Panc1 (cell line): ENCODE data around the gene TMEM30B. TPM values are rescaled to one million over a fixed set of nuclear protein-coding genes. Genes with fewer than 3 reads are reported as not detected.

Source experiments
- ATAC-seq: fragments of 200-7000 bp; cut with Tn5 transposase; 2 replicates; pipeline ENCODE4 v1.9.1; 2020; ENCODE audit warnings: mild to moderate bottlenecking, moderate library complexity
- BruUV-seq: library from RNA; stranded (reverse); fragments of 400-500 nt; replicated peaks from 2 replicates; lab custom pipeline; 2021; lab: Mats Ljungman, UMichigan
- CTCF ChIA-PET: fragments of 300-600 bp; sonication (Branson Sonifier 250); formaldehyde crosslinking; loops from one replicate; lab custom pipeline; 2022; ENCODE audit warnings: antibody characterized with exemption; lab: Charles Lee
- POLR2A ChIA-PET: fragments of 300-600 bp; sonication (Branson Sonifier 250); formaldehyde crosslinking; loops from one replicate; lab custom pipeline; 2022; ENCODE audit warnings: antibody characterized with exemption; lab: Charles Lee
- DNase-seq: peaks from one replicate; pipeline ENCODE4 v3.0.0-alpha.2; 2010; ENCODE audit warnings: low read depth, low spot score
- H3K27ac ChIP-seq: 2 replicates; pipeline ENCODE4 v1.5.1; 2011; ENCODE audit warnings: mild to moderate bottlenecking, low read length, inconsistent platforms
- H3K27me3 ChIP-seq: fragments of 200-500 bp; sonication (Bioruptor generic); 2 replicates; pipeline ENCODE4 v1.6.0; 2014; ENCODE audit warnings: low read length, inconsistent platforms; ENCODE audit not compliant: control insufficient read depth, insufficient read depth
- H3K36me3 ChIP-seq: fragments of 200-500 bp; sonication (Bioruptor generic); 2 replicates; pipeline ENCODE4 v1.5.1; 2014; ENCODE audit warnings: inconsistent platforms, mild to moderate bottlenecking, low read length, moderate library complexity; ENCODE audit not compliant: control insufficient read depth, insufficient read depth
- H3K4me1 ChIP-seq: 2 replicates; pipeline ENCODE4 v1.5.1; 2011; ENCODE audit warnings: inconsistent platforms, mild to moderate bottlenecking, low read length, moderate library complexity; ENCODE audit not compliant: control insufficient read depth, insufficient read depth
- H3K4me3 ChIP-seq, 2 experiments: 2 replicates each; pipeline ENCODE4 v1.5.1; 2011 to 2012; ENCODE audit warnings: low read depth in 2 of 2, low read length in 2 of 2, mild to moderate bottlenecking in 2 of 2, inconsistent platforms in 1 of 2, moderate library complexity in 1 of 2
- H3K9me3 ChIP-seq: fragments of 200-500 bp; sonication (Bioruptor generic); 2 replicates; pipeline ENCODE4 v1.5.1; 2014; ENCODE audit warnings: low read depth, mild to moderate bottlenecking, inconsistent platforms, low read length, moderate library complexity; ENCODE audit not compliant: control insufficient read depth, insufficient read depth
- POLR2AphosphoS5 ChIP-seq: IDR thresholded peaks from 2 replicates; pipeline ENCODE4 v1.6.1; 2012; ENCODE audit warnings: mild to moderate bottlenecking, low read depth, low read length, moderate library complexity
- SIN3A ChIP-seq: IDR thresholded peaks from 2 replicates; pipeline ENCODE4 v1.6.1; 2012; ENCODE audit warnings: low read depth, mild to moderate bottlenecking, low read length, moderate library complexity, borderline replicate concordance; ENCODE audit not compliant: insufficient read depth
- TCF7L2 ChIP-seq: IDR thresholded peaks from 2 replicates; pipeline ENCODE4 v1.6.1; 2011; ENCODE audit warnings: mild to moderate bottlenecking, low read depth, low read length, inconsistent platforms
- in situ Hi-C: cut with HindIII; loops from 2 replicates; pipeline ENCODE4 v1.10.0; 2016; ENCODE audit warnings: low sequenced_read_pairs, low pct_unique_long_range_greater_than_20kb
- intact Hi-C: fragments of 100-400 bp; cut with micrococcal nuclease; formaldehyde crosslinking; loops from one replicate; pipeline ENCODE4 v1.10.0; 2022; ENCODE audit not compliant: unreplicated experiment
- total RNA-seq: library from RNA; stranded (reverse); gene quantifications from one replicate; pipeline ENCODE4 v1.2.1, GENCODE V29; 2021; ENCODE audit not compliant: unreplicated experiment
- TF ChIP-seq, protein P1 (sequence below): fragments of 450-650 bp; IDR thresholded peaks from 2 replicates; pipeline ENCODE4 v1.5.1; 2017; ENCODE audit warnings: mild to moderate bottlenecking
- TF ChIP-seq, protein P2 (sequence below), 2 experiments: IDR thresholded peaks; 2 replicates each; pipeline ENCODE4 v1.6.1; 2011 to 2012; ENCODE audit warnings: low read depth in 2 of 2, control low read depth in 1 of 2, low read length in 1 of 2, mild to moderate bottlenecking in 1 of 2, moderate library complexity in 1 of 2; ENCODE audit not compliant: insufficient read depth in 1 of 2

Gene TMEM30B
- total RNA-seq, 1 experiment from 2014 or later: 0.10 TPM

DNA sequence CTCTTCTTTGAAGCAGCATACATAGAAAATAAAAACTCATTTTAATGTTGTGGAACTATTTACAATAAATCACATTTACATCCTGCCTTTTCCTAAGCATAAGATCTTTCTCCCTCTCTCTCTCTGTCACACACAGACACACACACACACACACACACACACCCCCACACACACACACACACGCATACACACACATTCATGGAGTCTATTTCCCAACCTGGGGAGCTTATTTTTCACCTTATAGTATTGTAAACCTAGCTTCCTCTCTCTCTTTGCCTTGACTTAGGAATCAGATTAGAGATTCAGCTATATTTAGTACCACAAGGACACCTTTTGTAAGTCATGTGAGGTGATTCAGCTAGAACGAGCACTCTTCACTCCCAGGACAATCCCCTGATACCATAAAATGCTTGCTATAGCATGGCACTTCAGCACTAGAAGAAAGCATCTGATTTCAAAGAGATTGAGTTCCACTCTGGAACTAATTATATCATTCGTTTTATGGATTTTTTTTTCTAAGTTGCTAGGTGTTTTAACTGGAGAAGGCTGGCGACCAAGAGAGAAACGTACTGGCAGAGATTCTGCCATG lies 23.6 kb downstream of the TMEM30B start:
- intact Hi-C loops (loop anchor here (10.0 kb wide), 1 partner anchor 233 kb away; no protein-coding TSS in a partner anchor), in situ Hi-C loops (no loop called here)
- TF ChIP-seq, protein P1, sequence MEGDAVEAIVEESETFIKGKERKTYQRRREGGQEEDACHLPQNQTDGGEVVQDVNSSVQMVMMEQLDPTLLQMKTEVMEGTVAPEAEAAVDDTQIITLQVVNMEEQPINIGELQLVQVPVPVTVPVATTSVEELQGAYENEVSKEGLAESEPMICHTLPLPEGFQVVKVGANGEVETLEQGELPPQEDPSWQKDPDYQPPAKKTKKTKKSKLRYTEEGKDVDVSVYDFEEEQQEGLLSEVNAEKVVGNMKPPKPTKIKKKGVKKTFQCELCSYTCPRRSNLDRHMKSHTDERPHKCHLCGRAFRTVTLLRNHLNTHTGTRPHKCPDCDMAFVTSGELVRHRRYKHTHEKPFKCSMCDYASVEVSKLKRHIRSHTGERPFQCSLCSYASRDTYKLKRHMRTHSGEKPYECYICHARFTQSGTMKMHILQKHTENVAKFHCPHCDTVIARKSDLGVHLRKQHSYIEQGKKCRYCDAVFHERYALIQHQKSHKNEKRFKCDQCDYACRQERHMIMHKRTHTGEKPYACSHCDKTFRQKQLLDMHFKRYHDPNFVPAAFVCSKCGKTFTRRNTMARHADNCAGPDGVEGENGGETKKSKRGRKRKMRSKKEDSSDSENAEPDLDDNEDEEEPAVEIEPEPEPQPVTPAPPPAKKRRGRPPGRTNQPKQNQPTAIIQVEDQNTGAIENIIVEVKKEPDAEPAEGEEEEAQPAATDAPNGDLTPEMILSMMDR: no peak
- TF ChIP-seq, protein P2, sequence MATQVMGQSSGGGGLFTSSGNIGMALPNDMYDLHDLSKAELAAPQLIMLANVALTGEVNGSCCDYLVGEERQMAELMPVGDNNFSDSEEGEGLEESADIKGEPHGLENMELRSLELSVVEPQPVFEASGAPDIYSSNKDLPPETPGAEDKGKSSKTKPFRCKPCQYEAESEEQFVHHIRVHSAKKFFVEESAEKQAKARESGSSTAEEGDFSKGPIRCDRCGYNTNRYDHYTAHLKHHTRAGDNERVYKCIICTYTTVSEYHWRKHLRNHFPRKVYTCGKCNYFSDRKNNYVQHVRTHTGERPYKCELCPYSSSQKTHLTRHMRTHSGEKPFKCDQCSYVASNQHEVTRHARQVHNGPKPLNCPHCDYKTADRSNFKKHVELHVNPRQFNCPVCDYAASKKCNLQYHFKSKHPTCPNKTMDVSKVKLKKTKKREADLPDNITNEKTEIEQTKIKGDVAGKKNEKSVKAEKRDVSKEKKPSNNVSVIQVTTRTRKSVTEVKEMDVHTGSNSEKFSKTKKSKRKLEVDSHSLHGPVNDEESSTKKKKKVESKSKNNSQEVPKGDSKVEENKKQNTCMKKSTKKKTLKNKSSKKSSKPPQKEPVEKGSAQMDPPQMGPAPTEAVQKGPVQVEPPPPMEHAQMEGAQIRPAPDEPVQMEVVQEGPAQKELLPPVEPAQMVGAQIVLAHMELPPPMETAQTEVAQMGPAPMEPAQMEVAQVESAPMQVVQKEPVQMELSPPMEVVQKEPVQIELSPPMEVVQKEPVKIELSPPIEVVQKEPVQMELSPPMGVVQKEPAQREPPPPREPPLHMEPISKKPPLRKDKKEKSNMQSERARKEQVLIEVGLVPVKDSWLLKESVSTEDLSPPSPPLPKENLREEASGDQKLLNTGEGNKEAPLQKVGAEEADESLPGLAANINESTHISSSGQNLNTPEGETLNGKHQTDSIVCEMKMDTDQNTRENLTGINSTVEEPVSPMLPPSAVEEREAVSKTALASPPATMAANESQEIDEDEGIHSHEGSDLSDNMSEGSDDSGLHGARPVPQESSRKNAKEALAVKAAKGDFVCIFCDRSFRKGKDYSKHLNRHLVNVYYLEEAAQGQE (IDR thresholded peaks at IDR 0.05; ENCODE audit: insufficient read depth in 1 of 2, low read depth in 2 of 2, low read length in 1 of 2): no peak
- TF ChIP-seq SIN3A: no peak
- Histone ChIP-seq H3K9me3 (no peaks in the 10 kb centered on the region), H3K27ac (no peak overlapping the region), H3K27me3 (no peaks in the 10 kb centered on the region), H3K4me3 (no peak overlapping the region), H3K4me1 (no peaks in the 10 kb centered on the region), H3K36me3 (no peaks in the 10 kb centered on the region)
- BruUV-seq: no TSS peak
- no peak for DNase-seq
- CTCF ChIA-PET: interaction anchor here (0.7 kb wide), 1 partner anchor 11 kb away, joined by 3 read pairs; no protein-coding TSS in a partner anchor
- POLR2A ChIA-PET: no interaction called here
- ATAC-seq: no peak

DNA sequence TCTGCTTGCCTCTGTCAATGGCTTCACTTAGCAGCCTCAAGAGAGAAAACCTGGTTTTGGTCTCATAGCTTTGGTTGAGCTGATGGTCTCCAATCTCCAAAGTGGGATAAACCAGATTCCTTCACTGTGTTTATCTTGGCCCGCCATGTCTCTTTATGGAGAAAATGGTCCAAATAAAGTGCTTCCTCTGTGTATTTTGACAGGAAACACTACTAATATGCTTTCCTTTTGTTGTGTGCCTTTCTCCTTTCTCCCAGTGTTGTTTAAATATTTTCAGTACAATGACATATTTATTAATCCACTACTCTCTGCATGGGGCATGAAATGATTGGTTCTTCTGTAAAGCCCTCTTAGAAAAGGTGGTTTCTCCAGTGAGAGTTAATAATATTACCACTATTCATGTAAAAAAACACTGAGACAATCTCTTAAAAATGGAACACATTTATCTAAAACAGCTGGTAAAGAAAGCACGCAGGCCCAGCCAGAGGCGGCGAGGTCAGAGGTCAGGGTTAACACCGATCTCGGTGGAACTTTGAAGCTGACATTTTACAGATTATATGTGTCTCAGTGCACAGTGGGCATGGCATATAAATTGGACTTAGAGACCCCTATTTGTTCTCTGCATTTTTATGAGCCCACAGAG lies 24.2 kb downstream of the TMEM30B start:
- ATAC-seq (no peak), DNase-seq (no peak)
- no TSS peak for BruUV-seq
- Histone ChIP-seq H3K4me1 (no peaks in the 10 kb centered on the region), H3K27ac (no peak overlapping the region), H3K36me3 (no peaks in the 10 kb centered on the region), H3K9me3 (no peaks in the 10 kb centered on the region), H3K27me3 (no peaks in the 10 kb centered on the region), H3K4me3 (no peak overlapping the region)
- CTCF ChIA-PET: interaction anchor here (0.7 kb wide), 1 partner anchor 11 kb away, joined by 3 read pairs; no protein-coding TSS in a partner anchor
- TF ChIP-seq, protein P2 (IDR thresholded peaks at IDR 0.05; ENCODE audit: insufficient read depth in 1 of 2, low read depth in 2 of 2, low read length in 1 of 2): no peak
- TF ChIP-seq TCF7L2 (no peak), SIN3A (no peak), POLR2AphosphoS5 (no peak)
- TF ChIP-seq, protein P1: no peak
- POLR2A ChIA-PET: no interaction called here
- intact Hi-C loops (loop anchor here (10.0 kb wide), 1 partner anchor 232 kb away; no protein-coding TSS in a partner anchor), in situ Hi-C loops (no loop called here)
